DOHH2 (cell line): Measurements from ENCODE around the gene ABCC9.

Source experiments
- H3F3A ChIP-seq: fragments of 200-600 bp; sonication (generic), shearing (Covaris generic); 2 replicates; pipeline ENCODE4 v1.6.0; 2016; ENCODE audit warnings: antibody characterized with exemption, mild to moderate bottlenecking; ENCODE audit not compliant: control insufficient read depth, insufficient read depth
- H3K27ac ChIP-seq: fragments of 200-600 bp; sonication (generic); 2 replicates; pipeline ENCODE4 v1.5.1; 2014; ENCODE audit warnings: low read depth, mild to moderate bottlenecking, low read length, moderate library complexity
- H3K27me3 ChIP-seq: fragments of 200-600 bp; sonication (generic); 2 replicates; pipeline ENCODE4 v1.6.1; 2014; ENCODE audit warnings: mild to moderate bottlenecking, low read length, mixed read lengths; ENCODE audit not compliant: control insufficient read depth
- H3K36me3 ChIP-seq: fragments of 200-600 bp; sonication (generic); 2 replicates; pipeline ENCODE4 v1.6.1; 2014; ENCODE audit warnings: mild to moderate bottlenecking, low read length, moderate library complexity, mixed read lengths; ENCODE audit not compliant: control insufficient read depth
- H3K4me1 ChIP-seq: fragments of 200-600 bp; sonication (generic); 2 replicates; pipeline ENCODE4 v1.6.1; 2014; ENCODE audit warnings: mild to moderate bottlenecking, low read length, mixed read lengths; ENCODE audit not compliant: control insufficient read depth
- H3K4me2 ChIP-seq: fragments of 200-600 bp; sonication (generic); 2 replicates; pipeline ENCODE4 v1.6.0; 2014; ENCODE audit warnings: mild to moderate bottlenecking, low read length, moderate library complexity
- H3K4me3 ChIP-seq: fragments of 200-600 bp; sonication (generic); 2 replicates; pipeline ENCODE4 v1.5.1; 2014; ENCODE audit warnings: mild to moderate bottlenecking, low read length, mixed read lengths
- H3K79me2 ChIP-seq: fragments of 200-600 bp; sonication (generic); 2 replicates; pipeline ENCODE4 v1.6.1; 2014; ENCODE audit warnings: mild to moderate bottlenecking, low read length, mixed read lengths; ENCODE audit not compliant: control insufficient read depth
- H3K9me2 ChIP-seq: fragments of 200-600 bp; sonication (generic); replicated peaks from 2 replicates; pipeline ENCODE4 v1.6.1; 2014; ENCODE audit warnings: mild to moderate bottlenecking, low read length, mixed read lengths; ENCODE audit not compliant: control insufficient read depth
- H3K9me3 ChIP-seq: fragments of 200-600 bp; sonication (generic); 2 replicates; pipeline ENCODE4 v1.6.1; 2014; ENCODE audit warnings: antibody characterized with exemption, low read length, mixed read lengths; ENCODE audit not compliant: control insufficient read depth, insufficient read depth
- H4K20me1 ChIP-seq: fragments of 200-600 bp; sonication (generic); 2 replicates; pipeline ENCODE4 v1.6.0; 2014; ENCODE audit warnings: low read depth, mild to moderate bottlenecking, antibody characterized with exemption, low read length, moderate library complexity; ENCODE audit not compliant: control insufficient read depth, insufficient read depth
- EZH2phosphoT487 ChIP-seq: fragments of 200-600 bp; sonication (generic); IDR thresholded peaks from 2 replicates; pipeline ENCODE4 v1.6.1; 2017; ENCODE audit warnings: borderline replicate concordance, mild to moderate bottlenecking, antibody characterized with exemption, low read length, moderate library complexity, mixed read lengths
- TF ChIP-seq, protein P1 (sequence below): fragments of 200-600 bp; sonication (generic); IDR thresholded peaks from one replicate; pipeline ENCODE4 v1.5.1; 2014; ENCODE audit warnings: antibody characterized with exemption, mild to moderate bottlenecking, low read depth, low read length; ENCODE audit not compliant: poor library complexity, severe bottlenecking

Gene ABCC9

DNA sequence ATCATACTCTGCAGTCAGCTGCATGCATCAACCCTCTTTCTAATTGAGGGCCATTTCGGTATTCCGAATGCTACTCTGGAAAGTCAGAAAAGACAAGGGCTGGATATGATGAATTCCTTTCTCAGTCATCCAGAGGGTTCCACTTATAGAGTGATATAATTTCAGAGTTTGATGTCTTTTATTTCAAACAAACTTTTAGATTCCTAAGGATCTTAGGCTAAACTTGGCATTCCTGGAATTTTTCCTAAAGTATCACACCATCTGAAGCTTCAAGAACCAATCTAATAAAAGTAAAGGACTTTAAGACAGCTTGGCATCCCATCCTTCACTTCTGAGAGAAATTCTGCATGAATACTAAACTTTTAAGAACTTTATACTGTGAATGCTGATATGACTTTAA, 97.4 kb downstream of the ABCC9 start:
- Histone ChIP-seq H3K4me1 (no peaks in the 10 kb centered on the region), H3K27ac (no peak overlapping the region), H3F3A (no peaks in the 10 kb centered on the region), H3K9me3 (no peaks in the 10 kb centered on the region), H3K9me2 (no peaks in the 10 kb centered on the region), H3K4me3 (no peak overlapping the region), H3K36me3 (no peaks in the 10 kb centered on the region), H4K20me1 (no peaks in the 10 kb centered on the region), H3K4me2 (no peak overlapping the region), H3K79me2 (no peaks in the 10 kb centered on the region), H3K27me3 (no peaks in the 10 kb centered on the region)
- TF ChIP-seq, protein P1, sequence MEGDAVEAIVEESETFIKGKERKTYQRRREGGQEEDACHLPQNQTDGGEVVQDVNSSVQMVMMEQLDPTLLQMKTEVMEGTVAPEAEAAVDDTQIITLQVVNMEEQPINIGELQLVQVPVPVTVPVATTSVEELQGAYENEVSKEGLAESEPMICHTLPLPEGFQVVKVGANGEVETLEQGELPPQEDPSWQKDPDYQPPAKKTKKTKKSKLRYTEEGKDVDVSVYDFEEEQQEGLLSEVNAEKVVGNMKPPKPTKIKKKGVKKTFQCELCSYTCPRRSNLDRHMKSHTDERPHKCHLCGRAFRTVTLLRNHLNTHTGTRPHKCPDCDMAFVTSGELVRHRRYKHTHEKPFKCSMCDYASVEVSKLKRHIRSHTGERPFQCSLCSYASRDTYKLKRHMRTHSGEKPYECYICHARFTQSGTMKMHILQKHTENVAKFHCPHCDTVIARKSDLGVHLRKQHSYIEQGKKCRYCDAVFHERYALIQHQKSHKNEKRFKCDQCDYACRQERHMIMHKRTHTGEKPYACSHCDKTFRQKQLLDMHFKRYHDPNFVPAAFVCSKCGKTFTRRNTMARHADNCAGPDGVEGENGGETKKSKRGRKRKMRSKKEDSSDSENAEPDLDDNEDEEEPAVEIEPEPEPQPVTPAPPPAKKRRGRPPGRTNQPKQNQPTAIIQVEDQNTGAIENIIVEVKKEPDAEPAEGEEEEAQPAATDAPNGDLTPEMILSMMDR = no peak
- TF ChIP-seq EZH2phosphoT487 = no peak

GRCh38 chr12:21839776-21840175, 101.5 kb downstream of the ABCC9 start:
- H3K9me3 ChIP-seq = no peaks in the 10 kb centered on the region
- TF ChIP-seq EZH2phosphoT487 = no peak
- TF ChIP-seq, protein P1 = no peak
- H3K27me3 ChIP-seq = no peaks in the 10 kb centered on the region
- no peaks in the 10 kb centered on the region for H3K9me2 ChIP-seq
- no peaks in the 10 kb centered on the region for H4K20me1 ChIP-seq
- no peak overlapping the region for H3K27ac ChIP-seq
- no peak overlapping the region for H3K4me3 ChIP-seq
- no peaks in the 10 kb centered on the region for H3K79me2 ChIP-seq
- H3K4me1 ChIP-seq = no peaks in the 10 kb centered on the region
- H3F3A ChIP-seq = no peaks in the 10 kb centered on the region
- H3K36me3 ChIP-seq = no peaks in the 10 kb centered on the region
- H3K4me2 ChIP-seq = no peak overlapping the region

GRCh38 chr12:21837847-21838246, 103.4 kb downstream of the ABCC9 start:
- Histone ChIP-seq H3K4me2 (no peak overlapping the region), H3K79me2 (no peaks in the 10 kb centered on the region), H3K9me2 (no peaks in the 10 kb centered on the region), H3K27ac (no peak overlapping the region), H3K36me3 (no peaks in the 10 kb centered on the region), H3K27me3 (no peaks in the 10 kb centered on the region), H4K20me1 (no peaks in the 10 kb centered on the region), H3K4me3 (no peak overlapping the region), H3F3A (no peaks in the 10 kb centered on the region), H3K4me1 (no peaks in the 10 kb centered on the region), H3K9me3 (no peaks in the 10 kb centered on the region)
- TF ChIP-seq, protein P1 = no peak
- TF ChIP-seq EZH2phosphoT487 = no peak
